GM12878 (cell line): Measurements from ENCODE around the gene OSBPL2. TPM values are rescaled to one million over a fixed set of nuclear protein-coding genes. Genes with fewer than 3 reads are reported as not detected.

ENCODE experiments used
- ATAC-seq: fragments of 200-7000 bp; cut with Tn5 transposase; 3 replicates; pipeline ENCODE4 v1.9.1; 2020; ENCODE audit warnings: mild to moderate bottlenecking, moderate library complexity
- BruUV-seq: library from RNA; stranded (reverse); fragments of 400-500 nt; replicated peaks from 2 replicates; lab custom pipeline; 2021; lab: Mats Ljungman, UMichigan
- CTCF ChIA-PET: fragments of 300-600 bp; sonication (Branson Sonifier 250); formaldehyde crosslinking; extraction: SDS; loops from one replicate; lab custom pipeline; 2021; ENCODE audit warnings: inconsistent platforms; lab: Yijun Ruan, JAX
- POLR2A ChIA-PET: fragments of 350-600 bp; formaldehyde crosslinking; extraction: SDS; loops from one replicate; lab custom pipeline; 2021; ENCODE audit warnings: inconsistent platforms; lab: Charles Lee
- RAD21 ChIA-PET: fragments of 300-600 bp; sonication (Branson Sonifier 250); formaldehyde crosslinking; loops from one replicate; lab custom pipeline; 2023; ENCODE audit warnings: antibody characterized with exemption; ENCODE audit not compliant: unreplicated experiment; lab: Charles Lee
- SMC1A ChIA-PET: fragments of 300-600 bp; sonication (Branson Sonifier 250); formaldehyde crosslinking; loops from one replicate; lab custom pipeline; 2023; ENCODE audit not compliant: unreplicated experiment, uncharacterized antibody; lab: Charles Lee
- DNase-seq: peaks from one replicate; pipeline ENCODE4 v3.0.0-alpha.2; 2011; ENCODE audit warnings: low read depth, low spot score
- FAIRE-seq: peaks from 3 replicates; lab custom pipeline; 2011; peaks lifted over from hg19 to GRCh38; lab: Jason Lieb, UNC
- H2AFZ ChIP-seq: 2 replicates; pipeline ENCODE4 v1.6.0; 2011; ENCODE audit warnings: low read depth, low read length, control low read depth; ENCODE audit not compliant: control insufficient read depth
- H3K27ac ChIP-seq: 2 replicates; pipeline ENCODE4 v1.5.1; 2011; ENCODE audit warnings: control low read depth; ENCODE audit not compliant: control insufficient read depth, insufficient read depth
- H3K27me3 ChIP-seq, 2 experiments: replicated peaks in 1 of 2; 2 replicates each; pipeline versions ENCODE4 v1.6.0 to v1.6.1; 2011; ENCODE audit warnings: low read length in 1 of 2; ENCODE audit not compliant: control insufficient read depth in 2 of 2, insufficient read depth in 2 of 2
- H3K36me3 ChIP-seq, 2 experiments: 2 replicates each; pipeline ENCODE4 v1.5.1; 2011; ENCODE audit warnings: low read length in 1 of 2; ENCODE audit not compliant: control insufficient read depth in 2 of 2, insufficient read depth in 2 of 2
- H3K4me1 ChIP-seq: 2 replicates; pipeline ENCODE4 v1.6.1; 2011; ENCODE audit warnings: mild to moderate bottlenecking, low read length, moderate library complexity, mixed read lengths; ENCODE audit not compliant: control insufficient read depth, insufficient read depth
- H3K4me2 ChIP-seq: 2 replicates; pipeline ENCODE4 v1.6.0; 2011; ENCODE audit warnings: control low read depth; ENCODE audit not compliant: control insufficient read depth, insufficient read depth
- H3K4me3 ChIP-seq: fragments of 200-600 bp; sonication (generic); 2 replicates; pipeline ENCODE4 v1.5.1; 2016
- H3K79me2 ChIP-seq: 2 replicates; pipeline ENCODE4 v1.6.0; 2011; ENCODE audit warnings: low read length; ENCODE audit not compliant: control insufficient read depth, insufficient read depth
- H3K9ac ChIP-seq: 2 replicates; pipeline ENCODE4 v1.8.0; 2011; ENCODE audit warnings: low read length, control low read depth, mixed read lengths; ENCODE audit not compliant: control insufficient read depth, insufficient read depth
- H3K9me3 ChIP-seq: replicated peaks from 3 replicates; pipeline ENCODE4 v1.5.1; 2011; ENCODE audit warnings: mild to moderate bottlenecking, low read length; ENCODE audit not compliant: control insufficient read depth, insufficient read depth
- H4K20me1 ChIP-seq: 2 replicates; pipeline ENCODE4 v1.6.0; 2011; ENCODE audit not compliant: control insufficient read depth, insufficient read depth
- BCLAF1 ChIP-seq: fragments of 450-650 bp; IDR thresholded peaks from 2 replicates; pipeline ENCODE4 v1.6.1; 2017; ENCODE audit warnings: antibody characterized with exemption, mild to moderate bottlenecking, moderate library complexity
- CBFB ChIP-seq: IDR thresholded peaks from 2 replicates; pipeline ENCODE4 v1.6.1; 2016; ENCODE audit warnings: antibody characterized with exemption, low read depth
- CHD4 ChIP-seq: fragments of 200-600 bp; sonication (generic); IDR thresholded peaks from 2 replicates; pipeline ENCODE4 v1.6.1; 2016; ENCODE audit warnings: mild to moderate bottlenecking
- CTCF ChIP-seq, 3 experiments: IDR thresholded peaks in 2 of 3; conservative IDR thresholded peaks in 1 of 3; 2 replicates each; pipeline ENCODE4 v1.5.1; 2011; ENCODE audit warnings: low read depth in 3 of 3, low read length in 3 of 3, mild to moderate bottlenecking in 3 of 3, control low read depth in 2 of 3, moderate library complexity in 2 of 3, inconsistent platforms in 1 of 3, mixed read lengths in 1 of 3; ENCODE audit not compliant: control insufficient read depth in 2 of 3, insufficient read depth in 1 of 3; ENCODE audit errors: extremely low read depth in 1 of 3
- EED ChIP-seq: sonication (generic); IDR thresholded peaks from 2 replicates; pipeline ENCODE4 v1.6.1; 2016; ENCODE audit warnings: antibody characterized with exemption, low read depth
- EZH2 ChIP-seq: IDR thresholded peaks from 2 replicates; pipeline ENCODE4 v1.6.1; 2012; ENCODE audit warnings: low read depth, mild to moderate bottlenecking, control low read depth, inconsistent platforms, low read length, borderline replicate concordance; ENCODE audit not compliant: control insufficient read depth
- IRF5 ChIP-seq: fragments of 450-650 bp; IDR thresholded peaks from 2 replicates; pipeline ENCODE4 v1.6.1; 2017; ENCODE audit warnings: borderline replicate concordance
- MEF2A ChIP-seq: IDR thresholded peaks from 2 replicates; pipeline ENCODE4 v1.6.1; 2011; ENCODE audit warnings: low read depth, mild to moderate bottlenecking, low read length, moderate library complexity; ENCODE audit not compliant: insufficient read depth
- NBN ChIP-seq: fragments of 450-650 bp; IDR thresholded peaks from 2 replicates; pipeline ENCODE4 v1.6.1; 2016
- PML ChIP-seq: IDR thresholded peaks from 2 replicates; pipeline ENCODE4 v1.6.1; 2012; ENCODE audit warnings: low read length, inconsistent platforms
- POU2F2 ChIP-seq: IDR thresholded peaks from 3 replicates; pipeline ENCODE4 v1.6.1; 2011; ENCODE audit warnings: low read depth, mild to moderate bottlenecking, low read length, borderline replicate concordance
- RB1 ChIP-seq: fragments of 450-650 bp; formaldehyde crosslinking; IDR thresholded peaks from 2 replicates; pipeline ENCODE4 v1.6.1; 2017; ENCODE audit warnings: mild to moderate bottlenecking, borderline replicate concordance
- SIN3A ChIP-seq: IDR thresholded peaks from 2 replicates; pipeline ENCODE4 v1.6.1; 2012; ENCODE audit warnings: low read depth, low read length, improper control_type of control experiment
- SP1 ChIP-seq: IDR thresholded peaks from one replicate; pipeline ENCODE4 v1.6.1; 2011; ENCODE audit warnings: low read depth, low read length
- STAT1 ChIP-seq: fragments of 450-650 bp; conservative IDR thresholded peaks from 2 replicates; pipeline ENCODE4 v1.6.1; 2014; ENCODE audit warnings: antibody characterized with exemption, mild to moderate bottlenecking
- WRNIP1 ChIP-seq: IDR thresholded peaks from 2 replicates; pipeline ENCODE4 v1.6.1; 2011; ENCODE audit warnings: low read depth, low read length, improper control_type of control experiment, borderline replicate concordance
- WGBS: methylation state at CpG from one replicate; pipeline ENCODE4 v1.1.6; 2016; ENCODE audit warnings: low lambda C conversion rate; ENCODE audit not compliant: insufficient replicate concordance, insufficient coverage; ENCODE audit errors: missing lambda C conversion rate; 5-methylcytosine and 5-hydroxymethylcytosine counted together
- in situ Hi-C: fragments of 300-500 bp; cut with MboI; formaldehyde crosslinking; loops from 9 replicates; pipeline ENCODE4 v1.14.3; 2018; ENCODE audit warnings: mixed read lengths
- intact Hi-C: fragments of 100-400 bp; cut with micrococcal nuclease; formaldehyde crosslinking; loops from one replicate; pipeline ENCODE4 v1.14.2; 2022; ENCODE audit not compliant: unreplicated experiment
- polyA plus RNA-seq, 11 experiments: library from polyadenylated mRNA; depleted of rRNA in 4 of 11; unstranded in 6 of 11; stranded (reverse) in 5 of 11; fragments of >200 nt; fragmentation: Nextera tagmentation in 4 of 11; fragmentation: Illumina TruSeq in 1 of 11; extraction: Ambion mirVana in 4 of 11; extraction: Trizol in 1 of 11; gene quantifications; 1 replicate in 1 of 11; 2 replicates in 10 of 11; pipeline versions ENCODE4 v1.2.1 to v1.2.3, GENCODE V29; 2011 to 2016; ENCODE audit warnings: inconsistent platforms in 2 of 11, missing spikeins in 2 of 11, low read depth in 1 of 11
- total RNA-seq, 4 experiments: library from RNA; depleted of rRNA in 3 of 4; stranded (reverse); fragments of >200 nt in 3 of 4; fragmentation: Illumina TruSeq in 1 of 4; extraction: Trizol in 1 of 4; gene quantifications; 2 replicates each; pipeline versions ENCODE4 v1.2.1 to v1.2.3, GENCODE V29; 2013 to 2021
- TF ChIP-seq, protein P1 (sequence below): fragments of 450-650 bp; IDR thresholded peaks from 2 replicates; pipeline ENCODE4 v1.6.1; 2014; ENCODE audit warnings: mild to moderate bottlenecking

OSBPL2 gene
- total and polyA plus RNA-seq, 10 of the 15 experiments (the other 5 are each of a cell fraction or from before 2014, with no cell fraction given) = 2.8 to 22.3 (median 14.7) TPM

GRCh38 chr20:62344782-62345181 lies 106.5 kb downstream of the OSBPL2 start:
- TF ChIP-seq SIN3A (no peak), CHD4 (no peak), EED (no peak), CTCF (IDR thresholded peaks at IDR 0.05 in 2 of 3, conservative IDR thresholded peaks at IDR 0.05 in 1 of 3; ENCODE audit: control insufficient read depth in 2 of 3, extremely low read depth in 1 of 3, insufficient read depth in 1 of 3, low read depth in 3 of 3, low read length in 3 of 3) (no peak), SP1 (no peak), PML (no peak), CBFB (no peak), RB1 (no peak), STAT1 (no peak), BCLAF1 (no peak), NBN (no peak), EZH2 (no peak), IRF5 (no peak), MEF2A (no peak), WRNIP1 (no peak), POU2F2 (no peak)
- TF ChIP-seq, protein P1, sequence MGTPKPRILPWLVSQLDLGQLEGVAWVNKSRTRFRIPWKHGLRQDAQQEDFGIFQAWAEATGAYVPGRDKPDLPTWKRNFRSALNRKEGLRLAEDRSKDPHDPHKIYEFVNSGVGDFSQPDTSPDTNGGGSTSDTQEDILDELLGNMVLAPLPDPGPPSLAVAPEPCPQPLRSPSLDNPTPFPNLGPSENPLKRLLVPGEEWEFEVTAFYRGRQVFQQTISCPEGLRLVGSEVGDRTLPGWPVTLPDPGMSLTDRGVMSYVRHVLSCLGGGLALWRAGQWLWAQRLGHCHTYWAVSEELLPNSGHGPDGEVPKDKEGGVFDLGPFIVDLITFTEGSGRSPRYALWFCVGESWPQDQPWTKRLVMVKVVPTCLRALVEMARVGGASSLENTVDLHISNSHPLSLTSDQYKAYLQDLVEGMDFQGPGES = no peak
- Histone ChIP-seq H3K9me3 (peaks cover 3% of the 10 kb centered on the region), H3K79me2 (no peaks in the 10 kb centered on the region), H3K36me3 (no peaks in the 10 kb centered on the region), H3K9ac (no peak overlapping the region), H3K27me3 (no peaks in the 10 kb centered on the region), H4K20me1 (no peaks in the 10 kb centered on the region), H3K4me2 (no peak overlapping the region), H3K27ac (no peak overlapping the region), H3K4me1 (peaks cover 9% of the 10 kb centered on the region), H3K4me3 (no peak overlapping the region), H2AFZ (no peak overlapping the region)
- ChIA-PET CTCF (no interaction called here), POLR2A (no interaction called here), RAD21 (no interaction called here), SMC1A (no interaction called here)
- FAIRE-seq = no peak
- DNase-seq = no peak
- intact Hi-C loops = loop anchor here (5.0 kb wide), 1 partner anchor 38 kb away; no protein-coding TSS in a partner anchor
- no TSS peak for BruUV-seq
- in situ Hi-C loops = no loop called here
- no peak for ATAC-seq
- WGBS = 42% methylated on average over 10 of the region's 10 CpGs
